ENCODE data around the gene GRID2.

The GRID2 gene

DNA sequence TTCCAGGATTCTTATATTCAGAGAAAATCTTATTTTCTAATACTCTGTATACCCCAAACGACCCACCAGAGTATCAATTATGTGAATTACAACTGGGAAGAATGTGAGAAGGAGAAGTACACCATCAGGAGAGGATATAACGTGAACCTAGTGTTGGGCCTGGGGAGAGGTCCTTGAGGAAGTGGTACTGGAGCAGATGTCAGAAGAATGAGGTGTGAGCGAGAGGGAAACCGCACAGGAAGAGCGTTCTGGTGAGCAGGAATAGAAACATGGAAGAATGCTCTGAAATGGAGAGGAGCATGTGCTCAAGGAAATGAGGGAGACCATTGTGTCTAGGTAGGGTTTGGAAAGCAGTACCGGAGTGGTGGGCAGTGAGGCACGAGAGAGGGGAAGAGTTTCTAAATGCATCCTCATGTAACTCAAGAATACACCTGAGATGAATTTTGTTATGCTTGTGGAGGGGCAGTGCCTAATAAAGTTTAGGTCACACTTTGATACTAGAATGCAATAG is 151.6 kb downstream of the GRID2 start:
- FAIRE-seq: peak; percentile 38
- no peak for TF ChIP-seq TAF1 (IDR thresholded peaks at IDR 0.05; ENCODE audit: low read depth, low read length)
- no peak for TF ChIP-seq POLR2AphosphoS5 (IDR thresholded peaks at IDR 0.05; ENCODE audit: low read depth, low read length)
- TF ChIP-seq PAX5 (IDR thresholded peaks at IDR 0.05; ENCODE audit: insufficient read depth, low read length, severe bottlenecking): no peak
- no peak for TF ChIP-seq POLR2A (IDR thresholded peaks at IDR 0.05; ENCODE audit: low read depth, low read length)
- no peak for TF ChIP-seq POU2F2 (IDR thresholded peaks at IDR 0.05; ENCODE audit: low read depth, low read length)
- TF ChIP-seq SPI1 (IDR thresholded peaks at IDR 0.05; ENCODE audit: low read depth, low read length): no peak
- no peak for DNase-seq (ENCODE audit: insufficient read length, low spot score)

DNA sequence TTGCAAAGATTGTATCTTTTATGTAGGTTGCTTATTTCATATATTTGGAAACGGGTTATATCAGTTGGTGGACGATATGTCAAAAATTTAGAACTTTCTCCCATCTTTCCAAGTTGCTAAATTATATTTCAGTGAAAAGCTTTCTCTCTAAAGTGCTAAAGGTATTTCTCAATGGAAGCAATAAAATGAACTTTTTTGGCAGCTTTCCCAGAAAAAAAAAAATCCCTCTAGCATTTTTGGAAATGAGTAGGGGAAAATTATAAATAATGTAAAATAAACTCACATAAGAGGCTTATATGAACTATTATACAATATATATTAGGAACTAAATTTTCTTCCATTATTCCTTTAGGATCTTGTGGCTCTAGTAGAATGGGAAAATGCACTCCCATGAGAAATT is 152.2 kb downstream of the GRID2 start:
- FAIRE-seq (no peak), DNase-seq (ENCODE audit: insufficient read length, low spot score) (no peak)
- TF ChIP-seq POLR2A (IDR thresholded peaks at IDR 0.05; ENCODE audit: low read depth, low read length) (no peak), SPI1 (IDR thresholded peaks at IDR 0.05; ENCODE audit: low read depth, low read length) (no peak), TAF1 (IDR thresholded peaks at IDR 0.05; ENCODE audit: low read depth, low read length) (no peak), POLR2AphosphoS5 (IDR thresholded peaks at IDR 0.05; ENCODE audit: low read depth, low read length) (no peak), POU2F2 (IDR thresholded peaks at IDR 0.05; ENCODE audit: low read depth, low read length) (no peak), PAX5 (IDR thresholded peaks at IDR 0.05; ENCODE audit: insufficient read depth, low read length, severe bottlenecking) (no peak)

DNA sequence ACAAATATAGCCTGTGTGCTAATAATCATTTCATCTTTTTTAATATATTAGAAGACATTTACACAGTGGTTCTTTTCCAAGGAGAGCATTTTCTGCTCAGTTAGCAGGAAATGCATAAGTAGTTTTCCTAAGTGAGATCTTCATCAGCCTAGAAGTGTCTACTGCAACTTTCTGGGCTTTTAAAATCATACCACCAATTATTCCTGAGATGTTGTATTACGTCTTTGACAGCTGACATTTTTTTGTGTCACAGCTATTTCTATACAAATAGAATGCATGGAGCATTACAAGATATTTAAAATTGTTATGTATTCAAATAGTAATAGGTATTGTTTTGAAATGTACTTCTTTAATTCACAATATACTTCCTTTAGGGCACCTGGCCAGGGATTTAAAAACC is 158.0 kb downstream of the GRID2 start:
- FAIRE-seq (no peak), DNase-seq (ENCODE audit: insufficient read length, low spot score) (no peak)
- no peak for TF ChIP-seq POU2F2 (IDR thresholded peaks at IDR 0.05; ENCODE audit: low read depth, low read length)
- TF ChIP-seq POLR2AphosphoS5 (IDR thresholded peaks at IDR 0.05; ENCODE audit: low read depth, low read length): no peak
- TF ChIP-seq POLR2A (IDR thresholded peaks at IDR 0.05; ENCODE audit: low read depth, low read length): no peak
- no peak for TF ChIP-seq SPI1 (IDR thresholded peaks at IDR 0.05; ENCODE audit: low read depth, low read length)
- TF ChIP-seq TAF1 (IDR thresholded peaks at IDR 0.05; ENCODE audit: low read depth, low read length): no peak
- no peak for TF ChIP-seq PAX5 (IDR thresholded peaks at IDR 0.05; ENCODE audit: insufficient read depth, low read length, severe bottlenecking)

DNA sequence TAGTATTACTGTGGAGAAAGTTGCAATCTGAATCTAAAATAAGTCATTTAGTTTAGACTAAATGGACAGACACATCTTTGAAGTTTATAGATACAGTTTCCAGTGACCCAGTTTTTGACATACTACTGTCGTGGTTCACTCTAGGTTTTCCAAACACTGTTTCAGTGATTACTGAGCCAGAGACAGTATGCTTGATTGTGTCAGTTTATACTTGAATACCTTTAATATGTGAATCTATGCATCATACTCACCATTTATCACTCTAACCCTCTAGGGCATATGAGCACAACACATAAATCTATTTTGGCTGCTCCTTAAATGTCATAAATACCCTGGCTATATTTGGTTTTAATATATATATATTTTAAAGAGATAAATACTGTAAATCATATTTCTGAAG is 173.5 kb downstream of the GRID2 start:
- FAIRE-seq (no peak), DNase-seq (ENCODE audit: insufficient read length, low spot score) (no peak)

DNA sequence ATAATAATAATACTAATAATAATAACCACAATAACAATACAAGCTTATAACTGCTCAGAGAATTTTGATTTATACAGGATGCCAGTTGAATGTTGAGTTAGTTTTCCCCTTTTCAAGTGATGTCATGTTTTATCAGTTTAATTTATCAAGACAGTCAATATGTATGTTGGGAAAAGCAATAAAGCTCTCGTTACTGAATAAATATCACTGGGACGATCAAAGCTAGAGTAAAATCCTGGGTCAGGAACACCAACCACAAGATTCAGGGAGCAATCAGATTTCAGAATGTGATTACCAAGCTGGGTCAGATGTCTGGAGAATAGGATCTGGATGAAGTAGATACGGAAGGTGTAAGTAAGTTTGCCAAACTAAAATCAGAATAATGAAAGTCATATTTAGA is 179.6 kb downstream of the GRID2 start:
- TF ChIP-seq POU2F2 (IDR thresholded peaks at IDR 0.05; ENCODE audit: low read depth, low read length): no peak
- TF ChIP-seq TAF1 (IDR thresholded peaks at IDR 0.05; ENCODE audit: low read depth, low read length): no peak
- TF ChIP-seq PAX5 (IDR thresholded peaks at IDR 0.05; ENCODE audit: insufficient read depth, low read length, severe bottlenecking): no peak
- TF ChIP-seq SPI1 (IDR thresholded peaks at IDR 0.05; ENCODE audit: low read depth, low read length): no peak
- no peak for TF ChIP-seq POLR2A (IDR thresholded peaks at IDR 0.05; ENCODE audit: low read depth, low read length)
- DNase-seq (ENCODE audit: insufficient read length, low spot score) (no peak), FAIRE-seq (no peak)

More for the DNA sequence above, 173.5 kb downstream of the GRID2 start:
- no peak for TF ChIP-seq TAF1 (IDR thresholded peaks at IDR 0.05; ENCODE audit: low read depth, low read length)
- TF ChIP-seq POLR2AphosphoS5 (IDR thresholded peaks at IDR 0.05; ENCODE audit: low read depth, low read length): no peak
- no peak for TF ChIP-seq POLR2A (IDR thresholded peaks at IDR 0.05; ENCODE audit: low read depth, low read length)
- TF ChIP-seq SPI1 (IDR thresholded peaks at IDR 0.05; ENCODE audit: low read depth, low read length): no peak
- no peak for TF ChIP-seq PAX5 (IDR thresholded peaks at IDR 0.05; ENCODE audit: insufficient read depth, low read length, severe bottlenecking)
- no peak for TF ChIP-seq POU2F2 (IDR thresholded peaks at IDR 0.05; ENCODE audit: low read depth, low read length)

DNA sequence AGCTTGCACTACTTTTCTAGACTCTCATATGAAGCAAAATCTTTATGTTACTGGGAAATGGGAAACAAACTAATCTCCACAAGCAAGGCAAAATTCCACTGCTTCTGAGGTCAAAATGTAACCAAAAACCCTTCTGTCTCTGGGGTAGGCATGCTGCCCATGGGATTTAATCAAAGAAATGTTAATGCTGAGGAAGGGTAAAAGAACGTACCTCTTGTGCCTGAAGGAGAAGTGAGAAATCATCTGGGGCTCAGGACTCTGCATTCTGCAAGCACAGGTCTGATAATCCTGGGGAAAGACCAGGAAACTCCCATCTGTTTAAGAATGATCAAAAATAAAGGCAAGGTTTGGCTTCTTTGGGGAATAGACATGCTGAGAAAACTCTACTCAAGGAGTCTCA is 184.7 kb downstream of the GRID2 start:
- no peak for FAIRE-seq
- no peak for TF ChIP-seq TAF1 (IDR thresholded peaks at IDR 0.05; ENCODE audit: low read depth, low read length)
- DNase-seq (ENCODE audit: insufficient read length, low spot score): no peak

DNA sequence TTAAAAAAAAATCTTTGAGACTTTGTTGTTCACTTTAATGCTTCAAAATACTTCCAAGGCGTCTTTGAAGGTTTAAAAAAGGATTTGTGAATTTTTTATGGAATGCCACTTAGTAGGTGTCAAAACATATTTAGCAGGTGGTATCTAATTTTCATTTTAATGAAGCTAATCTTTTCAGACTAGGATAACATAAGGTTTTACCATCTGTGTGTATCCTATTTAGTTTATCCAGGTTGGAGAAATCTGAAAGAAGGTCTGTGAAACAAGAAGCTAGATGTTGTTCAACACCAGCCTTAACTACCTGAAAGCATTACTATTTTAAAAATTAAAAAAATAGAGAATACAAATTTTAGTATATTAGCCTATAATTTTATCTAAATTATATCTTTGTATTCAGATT is 193.4 kb downstream of the GRID2 start:
- no peak for DNase-seq (ENCODE audit: insufficient read length, low spot score)
- FAIRE-seq: no peak
- TF ChIP-seq TAF1 (IDR thresholded peaks at IDR 0.05; ENCODE audit: low read depth, low read length): no peak
- no peak for TF ChIP-seq SPI1 (IDR thresholded peaks at IDR 0.05; ENCODE audit: low read depth, low read length)
- TF ChIP-seq POU2F2 (IDR thresholded peaks at IDR 0.05; ENCODE audit: low read depth, low read length): no peak
- TF ChIP-seq POLR2A (IDR thresholded peaks at IDR 0.05; ENCODE audit: low read depth, low read length): no peak
- TF ChIP-seq POLR2AphosphoS5 (IDR thresholded peaks at IDR 0.05; ENCODE audit: low read depth, low read length): no peak
- TF ChIP-seq PAX5 (IDR thresholded peaks at IDR 0.05; ENCODE audit: insufficient read depth, low read length, severe bottlenecking): no peak

DNA sequence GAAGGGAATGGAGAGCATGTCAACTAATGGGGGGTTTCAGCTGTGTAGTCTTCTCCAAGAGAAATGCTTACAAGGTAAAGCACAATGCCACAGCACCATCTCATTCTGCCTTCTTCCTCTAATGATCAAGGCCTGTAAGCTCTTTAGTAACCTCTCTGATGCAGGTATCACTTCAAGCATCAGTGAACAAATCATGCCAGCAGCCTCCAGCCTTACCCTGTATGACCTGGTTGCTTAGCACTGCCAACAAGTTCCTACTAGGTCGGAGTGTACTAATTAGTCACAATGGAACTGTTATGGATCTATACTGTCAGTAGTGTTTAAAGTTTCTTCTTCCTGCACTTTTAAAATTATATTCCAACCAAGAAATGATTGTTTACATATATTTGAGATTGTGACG is 197.7 kb downstream of the GRID2 start:
- DNase-seq (ENCODE audit: insufficient read length, low spot score): no peak
- FAIRE-seq: no peak

DNA sequence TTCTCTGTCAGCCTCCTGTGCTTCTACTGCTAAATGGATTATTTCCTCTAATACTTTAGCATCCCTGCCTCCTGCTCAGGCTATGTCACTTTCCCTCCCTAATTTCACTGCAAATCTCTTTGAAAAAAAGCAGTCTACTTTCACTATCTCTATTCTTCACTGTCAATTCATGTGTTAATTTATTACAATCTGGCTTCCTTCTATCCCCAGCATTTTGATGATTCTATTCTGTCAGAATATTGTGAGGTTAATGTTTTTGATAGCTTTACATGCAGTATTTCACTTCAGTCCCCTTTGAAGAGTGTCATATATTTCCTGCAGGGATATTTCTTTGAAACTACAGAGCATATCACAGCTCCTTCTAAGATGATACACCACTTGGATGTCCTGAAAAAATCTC is 203.2 kb downstream of the GRID2 start:
- TF ChIP-seq POU2F2 (IDR thresholded peaks at IDR 0.05; ENCODE audit: low read depth, low read length): no peak
- TF ChIP-seq POLR2AphosphoS5 (IDR thresholded peaks at IDR 0.05; ENCODE audit: low read depth, low read length): no peak
- FAIRE-seq (no peak), DNase-seq (ENCODE audit: insufficient read length, low spot score) (no peak)

More for the DNA sequence above, 197.7 kb downstream of the GRID2 start:
- no peak for TF ChIP-seq PAX5 (IDR thresholded peaks at IDR 0.05; ENCODE audit: insufficient read depth, low read length, severe bottlenecking)
- no peak for TF ChIP-seq SPI1 (IDR thresholded peaks at IDR 0.05; ENCODE audit: low read depth, low read length)
- no peak for TF ChIP-seq POU2F2 (IDR thresholded peaks at IDR 0.05; ENCODE audit: low read depth, low read length)
- no peak for TF ChIP-seq TAF1 (IDR thresholded peaks at IDR 0.05; ENCODE audit: low read depth, low read length)
- no peak for TF ChIP-seq POLR2A (IDR thresholded peaks at IDR 0.05; ENCODE audit: low read depth, low read length)
- TF ChIP-seq POLR2AphosphoS5 (IDR thresholded peaks at IDR 0.05; ENCODE audit: low read depth, low read length): no peak

DNA sequence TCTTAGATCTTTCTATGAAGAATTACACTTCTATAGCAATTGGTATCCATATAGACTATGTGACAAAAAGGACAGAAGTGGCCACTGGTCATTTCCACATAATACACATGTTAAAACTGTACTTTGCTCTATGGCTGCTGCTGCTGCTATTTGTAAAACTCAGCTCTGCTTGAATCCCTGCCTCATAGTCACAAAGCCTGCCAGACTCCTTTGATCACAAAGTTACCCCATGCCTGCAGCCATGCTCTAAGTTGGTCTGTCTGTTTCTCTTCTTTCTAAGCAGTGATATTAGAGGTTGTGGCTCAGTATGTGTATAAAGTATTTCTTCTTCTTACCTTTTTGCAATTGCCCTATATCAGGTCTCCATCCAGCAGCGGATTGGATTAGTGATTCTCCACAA is 210.9 kb downstream of the GRID2 start:
- no peak for FAIRE-seq
- DNase-seq (ENCODE audit: insufficient read length, low spot score): no peak
- TF ChIP-seq POU2F2 (IDR thresholded peaks at IDR 0.05; ENCODE audit: low read depth, low read length) (no peak), PAX5 (IDR thresholded peaks at IDR 0.05; ENCODE audit: insufficient read depth, low read length, severe bottlenecking) (no peak), POLR2AphosphoS5 (IDR thresholded peaks at IDR 0.05; ENCODE audit: low read depth, low read length) (no peak), SPI1 (IDR thresholded peaks at IDR 0.05; ENCODE audit: low read depth, low read length) (no peak), POLR2A (IDR thresholded peaks at IDR 0.05; ENCODE audit: low read depth, low read length) (no peak), TAF1 (IDR thresholded peaks at IDR 0.05; ENCODE audit: low read depth, low read length) (no peak)

Data from GM12891 (cell line).